ENCODE results near the gene DCTD. TPM values are rescaled to one million over a fixed set of nuclear protein-coding genes. Genes with fewer than 3 reads are reported as not detected.

The DCTD gene
- total and polyA plus RNA-seq, 2 of the 13 experiments (the other 11 are each of a cell fraction or from before 2014, with no cell fraction given): 85.1 to 95.3 TPM

DNA sequence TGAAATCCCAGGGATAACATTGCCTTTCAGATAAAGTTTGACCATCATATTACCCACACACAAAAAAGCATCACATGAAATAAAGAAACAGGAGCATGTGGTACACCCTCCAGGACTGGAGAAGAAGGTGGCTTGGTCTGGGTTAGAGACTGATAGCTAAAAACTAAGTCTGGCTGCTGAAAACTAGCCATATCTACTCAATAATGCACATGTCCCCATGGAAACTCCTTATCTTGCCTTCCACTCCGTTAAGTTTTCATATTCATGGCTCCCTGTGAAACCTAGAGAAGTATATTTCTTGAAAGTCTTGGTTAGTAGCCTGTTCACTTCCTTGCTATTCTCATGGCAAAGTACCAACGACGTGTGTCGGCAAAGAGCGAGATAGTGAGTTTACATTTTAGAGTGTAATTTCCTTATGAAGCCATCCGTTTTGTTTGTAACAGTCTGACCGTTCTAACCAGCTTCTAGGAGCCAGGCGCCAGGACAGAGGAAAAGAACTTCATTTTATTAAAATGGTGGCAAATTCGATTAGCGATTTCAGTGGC lies 6.7 kb upstream of the DCTD start:
- H3K27ac ChIP-seq (ENCODE audit: extremely low read length, insufficient read depth, low read length): no peak overlapping the region
- ATAC-seq (no peak), DNase-seq (ENCODE audit: low spot score) (no peak), FAIRE-seq (no peak)
- no peak overlapping the region for H3K4me3 ChIP-seq (replicated peaks in 1 of 3; ENCODE audit: insufficient read depth in 1 of 3, low read depth in 2 of 3, low read length in 3 of 3)
- H3K36me3 ChIP-seq (replicated peaks in 1 of 2; ENCODE audit: control insufficient read depth in 1 of 2, insufficient read depth in 2 of 2, low read length in 2 of 2): no peaks in the 10 kb centered on the region
- intact Hi-C loops (cut with micrococcal nuclease; ENCODE audit: unreplicated experiment) (loop anchor here (2.0 kb wide), 2 partner anchors 61 to 445 kb away; no protein-coding TSS in a partner anchor), in situ Hi-C loops (cut with HindIII; ENCODE audit: extremely low pct_ligation_motif_present, low pct_unique_long_range_greater_than_20kb) (loop anchor here (5.0 kb wide), 1 partner anchor 117 kb away; no protein-coding TSS in a partner anchor)
- ChIA-PET POLR2A (no interaction called here), CTCF (ENCODE audit: low intra/inter-chr PET ratio, low total read pairs) (no interaction called here)
- no peaks in the 10 kb centered on the region for H4K20me1 ChIP-seq (ENCODE audit: insufficient read depth, low read length)
- TF ChIP-seq ZBTB1 (CRISPR knock-in tag; IDR thresholded peaks at IDR 0.05; ENCODE audit: borderline replicate concordance): no peak
- no peak for TF ChIP-seq BCLAF1 (IDR thresholded peaks at IDR 0.05)
- TF ChIP-seq ZNF224 (CRISPR knock-in tag; IDR thresholded peaks at IDR 0.05): no peak
- no peak for TF ChIP-seq TARDBP (CRISPR knock-in tag; IDR thresholded peaks at IDR 0.05)
- TF ChIP-seq SRSF4 (IDR thresholded peaks at IDR 0.05; ENCODE audit: low read depth, low read length, poor library complexity, severe bottlenecking): no peak
- TF ChIP-seq RBFOX2 (IDR thresholded peaks at IDR 0.05; ENCODE audit: low read depth, low read length): no peak
- TF ChIP-seq ZBTB25 (CRISPR knock-in tag; IDR thresholded peaks at IDR 0.05): no peak
- TF ChIP-seq ZFP36L1 (CRISPR knock-in tag; IDR thresholded peaks at IDR 0.05): no peak
- no peak for TF ChIP-seq TSC22D2 (CRISPR knock-in tag; IDR thresholded peaks at IDR 0.05; ENCODE audit: borderline replicate concordance)
- no peak for TF ChIP-seq ELF3 (CRISPR knock-in tag; IDR thresholded peaks at IDR 0.05)
- TF ChIP-seq ZNF773 (CRISPR knock-in tag; IDR thresholded peaks at IDR 0.05; ENCODE audit: borderline replicate concordance): no peak
- TF ChIP-seq ATF6 (CRISPR knock-in tag; conservative IDR thresholded peaks at IDR 0.05): no peak
- no TSS peak for BruUV-seq (replicated peaks)
- no peak overlapping the region for H3K9ac ChIP-seq (ENCODE audit: insufficient read depth, low read depth, low read length)
- H3K27me3 ChIP-seq (ENCODE audit: control insufficient read depth in 1 of 2, insufficient read depth in 2 of 2, low read length in 2 of 2): peaks cover 0 to 3% of the 10 kb centered on the region in 2 experiments; a peak in 1 of 5 replicates
- H3K79me2 ChIP-seq (ENCODE audit: insufficient read depth, low read length): no peaks in the 10 kb centered on the region
- WGBS (ENCODE audit: low lambda C conversion rate): 74% methylated on average over 10 of the region's 10 CpGs
- no peak overlapping the region for H3K4me2 ChIP-seq (ENCODE audit: low read depth, low read length)
- no peaks in the 10 kb centered on the region for H3K9me3 ChIP-seq (ENCODE audit: low read length)
- peaks cover 32% of the 10 kb centered on the region for H3K4me1 ChIP-seq (ENCODE audit: insufficient read depth, low read length)
- H2AFZ ChIP-seq (ENCODE audit: low read length): no peak overlapping the region

All from HepG2 (cell line).